HEK293 (cell line): ENCODE results near the gene SIN3A.

Source experiments
- CTCF ChIA-PET: fragments of 350-600 bp; formaldehyde crosslinking; extraction: SDS; loops from one replicate; lab custom pipeline; 2021; ENCODE audit warnings: antibody characterized with exemption; lab: Yijun Ruan, JAX
- POLR2A ChIA-PET: fragments of 300-600 bp; formaldehyde crosslinking; extraction: SDS; loops from one replicate; lab custom pipeline; 2020; ENCODE audit warnings: antibody characterized with exemption, inconsistent platforms; lab: Yijun Ruan, JAX
- H3K27ac ChIP-seq: fragments of 200-500 bp; sonication (Bioruptor generic); 2 replicates; pipeline ENCODE4 v1.5.1; 2014; ENCODE audit warnings: low read depth, low read length, control low read depth, inconsistent platforms; ENCODE audit errors: extremely low read depth
- H3K36me3 ChIP-seq, 2 experiments: fragments of 200-500 bp in 1 of 2; sonication (Bioruptor generic) in 1 of 2; 1 replicate in 1 of 2; 2 replicates in 1 of 2; pipeline ENCODE4 v1.5.1; 2014 to 2017; ENCODE audit warnings: inconsistent platforms in 2 of 2, low read length in 2 of 2; ENCODE audit not compliant: control insufficient read depth in 2 of 2, insufficient read depth in 1 of 2
- H3K4me1 ChIP-seq: fragments of 200-500 bp; sonication (Bioruptor generic); 2 replicates; pipeline ENCODE4 v1.5.1; 2014; ENCODE audit warnings: mild to moderate bottlenecking, low read length, inconsistent platforms; ENCODE audit not compliant: control insufficient read depth, insufficient read depth
- H3K4me3 ChIP-seq: 2 replicates; pipeline ENCODE4 v1.5.1; 2011; ENCODE audit warnings: low read depth, mild to moderate bottlenecking, control low read depth, low read length, moderate library complexity
- H3K9me3 ChIP-seq: fragments of 200-500 bp; sonication (Bioruptor generic); 2 replicates; pipeline ENCODE4 v1.5.1; 2014; ENCODE audit warnings: low read depth, low read length, inconsistent platforms; ENCODE audit not compliant: control insufficient read depth, insufficient read depth
- FEZF1 ChIP-seq: fragments of 450-650 bp; formaldehyde crosslinking; IDR thresholded peaks from 2 replicates; pipeline ENCODE4 v1.5.1; 2016; ENCODE audit warnings: missing biosample characterization, missing genetic modification characterization
- KLF16 ChIP-seq: fragments of 450-650 bp; formaldehyde crosslinking; IDR thresholded peaks from 2 replicates; pipeline ENCODE4 v1.5.1; 2017; ENCODE audit warnings: missing biosample characterization, missing genetic modification characterization
- KLF7 ChIP-seq: fragments of 450-650 bp; formaldehyde crosslinking; IDR thresholded peaks from 2 replicates; pipeline ENCODE4 v1.5.1; 2016; ENCODE audit warnings: missing biosample characterization, missing genetic modification characterization, borderline replicate concordance
- PRDM4 ChIP-seq: fragments of 450-650 bp; formaldehyde crosslinking; IDR thresholded peaks from 2 replicates; pipeline ENCODE4 v1.5.1; 2017; ENCODE audit warnings: missing biosample characterization, missing genetic modification characterization
- WT1 ChIP-seq: fragments of 450-650 bp; formaldehyde crosslinking; IDR thresholded peaks from 2 replicates; pipeline ENCODE4 v1.5.1; 2016; ENCODE audit warnings: missing biosample characterization, missing genetic modification characterization
- ZBTB49 ChIP-seq: fragments of 450-650 bp; formaldehyde crosslinking; IDR thresholded peaks from 2 replicates; pipeline ENCODE4 v1.5.1; 2016; ENCODE audit warnings: missing biosample characterization, missing genetic modification characterization, low read depth
- ZNF10 ChIP-seq: fragments of 450-650 bp; formaldehyde crosslinking; IDR thresholded peaks from 2 replicates; pipeline ENCODE4 v1.5.1; 2017; ENCODE audit warnings: missing biosample characterization, missing genetic modification characterization
- ZNF174 ChIP-seq: fragments of 450-650 bp; formaldehyde crosslinking; IDR thresholded peaks from 2 replicates; pipeline ENCODE4 v1.5.0; 2017; ENCODE audit warnings: missing biosample characterization, mild to moderate bottlenecking, missing genetic modification characterization
- ZNF266 ChIP-seq: fragments of 450-650 bp; formaldehyde crosslinking; IDR thresholded peaks from 2 replicates; pipeline ENCODE4 v1.5.1; 2016; ENCODE audit warnings: missing biosample characterization, missing genetic modification characterization, low read depth
- ZNF350 ChIP-seq: fragments of 450-650 bp; formaldehyde crosslinking; IDR thresholded peaks from 2 replicates; pipeline ENCODE4 v1.5.0; 2017; ENCODE audit warnings: missing biosample characterization, mild to moderate bottlenecking, missing genetic modification characterization
- ZNF416 ChIP-seq: fragments of 450-650 bp; formaldehyde crosslinking; IDR thresholded peaks from 2 replicates; pipeline ENCODE4 v1.5.1; 2016; ENCODE audit warnings: missing biosample characterization, missing genetic modification characterization
- ZNF558 ChIP-seq: fragments of 450-650 bp; formaldehyde crosslinking; IDR thresholded peaks from 2 replicates; pipeline ENCODE4 v1.5.1; 2016; ENCODE audit warnings: missing biosample characterization, missing genetic modification characterization
- ZNF561 ChIP-seq: fragments of 450-650 bp; IDR thresholded peaks from 2 replicates; pipeline ENCODE4 v1.5.1; 2018; ENCODE audit warnings: missing biosample characterization, missing genetic modification characterization, borderline replicate concordance
- ZNF621 ChIP-seq: fragments of 450-650 bp; formaldehyde crosslinking; IDR thresholded peaks from 2 replicates; pipeline ENCODE4 v1.5.1; 2017; ENCODE audit warnings: missing biosample characterization, missing genetic modification characterization
- ZNF624 ChIP-seq: fragments of 450-650 bp; formaldehyde crosslinking; IDR thresholded peaks from 2 replicates; pipeline ENCODE4 v1.5.1; 2017; ENCODE audit warnings: missing biosample characterization, missing genetic modification characterization
- ZNF626 ChIP-seq: fragments of 450-650 bp; sonication (Bioruptor Pico); formaldehyde crosslinking; IDR thresholded peaks from 2 replicates; pipeline ENCODE4 v1.5.1; 2018; ENCODE audit warnings: missing biosample characterization, missing genetic modification characterization, inconsistent platforms
- ZNF645 ChIP-seq: fragments of 450-650 bp; formaldehyde crosslinking; IDR thresholded peaks from 2 replicates; pipeline ENCODE4; 2016; ENCODE audit warnings: missing biosample characterization, missing genetic modification characterization
- ZNF664 ChIP-seq: fragments of 450-650 bp; formaldehyde crosslinking; IDR thresholded peaks from 2 replicates; pipeline ENCODE4 v1.5.1; 2016; ENCODE audit warnings: missing biosample characterization, missing genetic modification characterization
- ZSCAN18 ChIP-seq: fragments of 450-650 bp; formaldehyde crosslinking; IDR thresholded peaks from 2 replicates; pipeline ENCODE4 v1.5.1; 2016; ENCODE audit warnings: missing biosample characterization, missing genetic modification characterization
- ZSCAN23 ChIP-seq: fragments of 450-650 bp; formaldehyde crosslinking; IDR thresholded peaks from 2 replicates; pipeline ENCODE4 v1.5.1; 2016; ENCODE audit warnings: missing biosample characterization, missing genetic modification characterization

SIN3A gene

GRCh38 chr15:75335705-75336355 lies 115.7 kb downstream of the SIN3A start, which contains the start of gene COMMD4 (continued):
- TF ChIP-seq ZNF621 (tag by site-specific recombination) (no peak), ZNF561 (tag by site-specific recombination) (peak; percentile 67; the same call in 1 of the 2 replicates), ZNF624 (tag by site-specific recombination) (no peak), ZBTB49 (tag by site-specific recombination) (no peak), ZNF558 (peak; percentile 55; the same call in 1 of the 2 replicates), FEZF1 (no peak; the same call in 1 of the 2 replicates), ZNF416 (no peak), KLF7 (tag by site-specific recombination) (peak; percentile 58; the same call in 1 of the 2 replicates), ZNF174 (tag by site-specific recombination) (no peak)

GRCh38 chr15:75335313-75335704 lies 116.2 kb downstream of the SIN3A start:
- H3K27ac ChIP-seq: peak overlapping the region; percentile 14; the same call in 1 of the 2 replicates
- POLR2A ChIA-PET: interaction anchor here (0.6 to 3.0 kb wide), 7 partner anchors 12 to 581 kb away, joined by 3 to 15 read pairs (median 4); partner anchors contain the start of genes C15orf39, MAN2C1 and SIN3A
- TF ChIP-seq ZNF350 (no peak), ZNF664 (tag by site-specific recombination) (peak; percentile 72; the same call in 1 of the 2 replicates), ZSCAN23 (tag by site-specific recombination) (no peak), ZNF266 (tag by site-specific recombination) (no peak), ZNF416 (no peak), PRDM4 (tag by site-specific recombination) (no peak), WT1 (peak; percentile 37; the same call in 1 of the 2 replicates), ZNF10 (0 out of 2 replicates have a peak, but pooled peaks have one; percentile 6), ZSCAN18 (tag by site-specific recombination) (no peak), ZNF645 (tag by site-specific recombination) (no peak), ZNF626 (no peak), KLF16 (tag by site-specific recombination) (no peak)

More at GRCh38 chr15:75335313-75335704, 116.2 kb downstream of the SIN3A start:
- H3K9me3 ChIP-seq: no peaks in the 10 kb centered on the region
- H3K36me3 ChIP-seq: peaks cover under 1 to 20% of the 10 kb centered on the region in 2 experiments; a peak in 2 of 3 replicates
- H3K4me1 ChIP-seq: peaks cover 6% of the 10 kb centered on the region; the same call in 1 of the 2 replicates
- CTCF ChIA-PET: interaction anchor here (0.7 to 2.0 kb wide), 4 partner anchors 9 to 565 kb away, joined by 3 to 8 read pairs (median 6); partner anchors contain the start of gene MAN2C1
- peak overlapping the region; percentile 87 for H3K4me3 ChIP-seq
